HG03457 (cell line): Measurements from ENCODE around the gene C1QB.

Source experiments
- ATAC-seq: cut with Tn5 transposase; IDR thresholded peaks from one replicate; pipeline ENCODE4 v1.9.1; 2021; ENCODE audit warnings: moderate number of reproducible peaks; ENCODE audit not compliant: unreplicated experiment

The C1QB gene

DNA sequence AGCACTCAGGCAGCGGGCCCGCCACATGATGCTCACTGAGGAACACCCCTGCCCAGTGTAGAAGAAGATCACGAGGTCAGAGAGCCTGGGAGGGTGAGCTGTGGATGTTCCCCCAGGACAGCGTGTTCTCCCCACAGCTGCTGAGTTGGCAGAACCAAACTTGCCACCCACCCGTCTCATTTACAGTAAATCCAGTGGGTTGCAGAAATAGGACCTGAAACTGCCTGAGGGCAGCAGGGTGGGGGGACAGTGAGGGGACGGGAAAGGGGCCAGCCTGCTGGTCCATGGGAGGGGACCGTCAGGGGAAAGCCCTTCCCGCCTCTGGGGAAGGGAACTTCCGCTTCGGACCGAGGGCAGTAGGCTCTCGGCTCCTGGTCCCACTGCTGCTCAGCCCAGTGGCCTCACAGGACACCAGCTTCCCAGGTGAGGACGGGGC is at the start of gene C1QB:
C1QB (plus strand) TSS at position 356 of the 436 bp plus-strand sequence. CDS start 6,227 bp downstream, outside the sequence.
- no peak for ATAC-seq

- no peak for ATAC-seq
Observed at GRCh38 chr1:22606161-22606560, 46.9 kb upstream of the C1QB start.

DNA sequence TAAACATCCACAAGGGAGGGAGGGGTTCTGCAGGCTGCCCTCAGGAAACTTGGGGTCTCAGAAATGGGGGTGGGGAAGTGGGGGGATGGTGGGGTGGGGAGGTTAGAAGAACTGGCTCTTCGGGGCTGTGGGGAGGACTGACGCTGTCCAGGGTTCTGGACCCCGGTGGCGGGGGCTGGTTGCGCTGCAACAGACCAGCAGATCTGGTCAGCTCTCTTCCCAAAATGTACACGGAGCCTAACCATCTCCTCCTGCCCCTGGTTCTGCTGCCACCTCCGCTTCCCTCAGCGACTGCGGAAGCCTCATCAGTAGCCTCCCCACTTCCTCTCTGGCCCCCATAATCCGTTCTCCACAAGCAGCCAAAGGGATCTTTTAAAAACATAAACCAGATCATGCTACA is 45.9 kb upstream of the C1QB start:
- ATAC-seq, result no peak

- no peak for ATAC-seq
Observed at GRCh38 chr1:22608361-22608760, 44.7 kb upstream of the C1QB start.

GRCh38 chr1:22609291-22609690 is 43.7 kb upstream of the C1QB start:
- ATAC-seq, result no peak

DNA sequence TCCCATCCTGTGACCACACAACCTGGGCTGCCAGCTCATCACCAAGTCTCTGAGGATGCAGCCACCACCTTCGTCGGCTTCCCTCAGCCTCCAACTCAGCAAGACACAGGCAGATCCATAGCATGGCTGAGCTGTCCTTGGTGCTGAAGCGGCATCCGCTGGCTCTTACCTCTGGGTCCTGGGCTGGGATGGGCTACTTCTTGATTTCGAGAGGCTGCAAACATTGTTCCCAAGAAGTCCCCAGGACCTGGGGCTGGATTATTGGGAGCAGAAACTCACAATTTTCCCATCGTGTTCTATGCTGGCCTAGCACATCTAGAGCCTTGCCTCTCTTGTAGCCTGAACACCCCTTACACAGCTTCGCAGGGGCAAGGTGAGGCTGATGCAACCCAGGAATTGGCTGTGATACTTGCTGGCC is 41.5 kb upstream of the C1QB start:
- ATAC-seq, result no peak

DNA sequence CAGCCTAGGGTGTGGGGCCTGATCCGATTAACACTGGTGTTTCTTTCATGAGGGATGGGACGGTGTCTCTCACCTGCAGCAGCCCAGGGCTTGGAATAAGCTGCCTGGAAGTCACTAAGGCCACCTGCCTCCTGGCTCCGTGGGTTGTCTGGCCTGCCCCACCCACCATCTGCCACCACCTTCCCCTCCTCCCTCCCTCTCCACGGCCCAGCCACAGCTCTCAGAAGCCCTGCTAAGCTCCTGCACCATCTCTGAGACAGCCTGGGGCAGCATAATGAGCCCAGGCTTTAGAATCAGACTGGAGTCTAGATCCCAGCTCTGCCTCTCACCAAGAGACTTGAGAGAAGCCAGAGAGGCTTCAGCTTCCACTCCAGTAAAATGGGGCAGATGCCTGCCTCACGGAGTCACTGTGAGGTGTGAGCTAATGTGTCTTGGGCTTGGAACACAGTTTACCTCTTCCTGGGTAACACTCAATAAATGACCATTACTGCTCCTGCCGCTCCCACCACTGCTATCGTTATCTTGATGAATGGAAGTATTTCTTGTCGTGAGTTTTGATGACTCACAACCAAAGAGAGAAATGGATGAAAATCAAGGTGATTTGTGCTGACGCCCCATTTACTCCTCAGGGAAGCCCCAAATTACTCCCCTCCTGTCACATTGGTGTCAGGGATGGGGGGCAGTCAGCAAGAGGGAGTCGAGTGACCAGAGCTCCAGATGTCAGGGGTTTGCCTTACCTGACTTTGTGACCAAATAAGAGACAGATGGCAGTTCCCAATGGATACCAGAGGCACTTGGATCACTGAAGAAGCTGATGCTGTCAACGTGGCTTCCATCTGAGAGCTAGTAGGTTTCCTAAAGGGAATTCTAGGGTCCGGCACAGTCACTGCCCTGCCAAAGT is 40.1 kb upstream of the C1QB start:
- no peak for ATAC-seq

- no peak for ATAC-seq
Observed at GRCh38 chr1:22613572-22613918, 39.5 kb upstream of the C1QB start.

DNA sequence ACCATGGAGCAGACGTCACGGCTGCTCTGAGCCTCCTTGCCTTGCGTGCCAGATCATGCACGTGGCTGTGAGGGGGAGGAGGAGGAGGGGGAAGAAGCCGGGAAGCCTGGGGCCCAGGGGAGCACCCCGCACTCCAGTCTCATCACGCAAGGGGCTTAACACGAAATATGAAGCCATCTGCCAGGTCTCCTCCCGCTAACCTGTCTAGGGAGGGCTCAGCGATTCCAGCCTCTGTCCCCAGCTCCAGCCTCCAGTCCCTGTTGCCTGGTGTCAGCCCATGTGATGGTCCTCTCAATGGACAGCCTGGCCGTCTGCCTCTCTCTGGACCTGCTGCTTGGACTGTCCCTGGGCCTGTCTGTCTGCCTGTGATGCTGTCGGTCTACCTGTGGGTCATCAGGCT is 39.1 kb upstream of the C1QB start:
- no peak for ATAC-seq

DNA sequence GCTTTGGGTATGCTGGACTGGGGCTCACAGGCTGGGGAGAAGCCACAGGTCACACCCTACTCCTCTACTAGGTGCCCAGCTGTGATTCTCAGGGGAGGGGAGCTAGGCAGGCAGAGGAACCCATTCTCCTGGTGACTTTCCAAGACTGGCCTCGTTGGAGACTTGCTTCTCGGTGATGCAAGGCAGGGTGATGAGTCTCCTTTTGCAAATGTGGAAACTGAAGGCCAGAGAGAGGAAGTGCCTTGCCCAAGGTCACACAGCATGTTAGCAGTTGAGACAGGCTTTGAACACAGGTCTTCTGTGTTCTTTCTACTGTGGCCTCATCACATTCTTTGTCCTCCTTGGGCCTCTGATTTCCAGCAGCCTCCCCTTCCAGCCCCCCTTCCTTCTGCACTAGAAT is 37.1 kb upstream of the C1QB start:
- ATAC-seq, result no peak

DNA sequence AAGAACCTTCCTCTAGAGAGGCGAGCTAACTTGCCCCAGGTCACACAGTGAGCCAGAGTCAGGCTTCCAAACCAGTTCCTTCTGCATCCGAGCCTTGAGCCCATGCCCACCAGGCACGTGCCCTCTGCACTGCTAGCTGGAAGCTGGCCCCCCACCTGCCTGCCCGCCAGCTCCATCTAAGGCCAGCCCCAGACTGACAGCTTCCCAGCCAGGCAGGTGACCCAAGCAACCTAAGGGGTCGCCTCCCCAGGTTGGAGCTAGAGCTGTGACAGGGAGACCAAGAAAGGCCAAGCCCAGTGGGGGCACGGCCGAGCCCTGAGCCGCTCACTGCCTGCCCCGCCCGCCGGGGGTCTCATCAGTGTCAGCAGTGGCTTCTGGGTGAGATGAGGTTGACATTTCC is 36.5 kb upstream of the C1QB start:
- ATAC-seq, result no peak

DNA sequence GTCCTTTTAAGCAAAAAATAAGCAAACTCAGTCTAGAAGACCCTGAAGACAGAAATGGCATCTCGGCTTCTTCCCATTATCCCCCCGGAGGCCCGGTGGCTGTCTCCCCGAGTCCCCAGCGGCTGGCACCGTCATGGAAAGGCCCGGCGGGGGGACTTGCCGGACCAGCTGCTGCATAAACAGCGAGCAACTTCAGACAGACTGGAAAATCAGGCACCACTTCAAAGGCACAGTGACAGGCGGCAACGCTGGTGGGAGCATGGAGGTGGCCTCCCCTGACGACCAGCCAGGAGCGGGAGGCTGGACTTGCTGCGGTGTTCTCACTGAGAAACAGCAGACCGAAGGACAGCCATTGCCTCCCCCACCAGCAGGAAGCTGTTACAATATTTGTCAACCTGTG is 35.0 kb upstream of the C1QB start:
- no peak for ATAC-seq

DNA sequence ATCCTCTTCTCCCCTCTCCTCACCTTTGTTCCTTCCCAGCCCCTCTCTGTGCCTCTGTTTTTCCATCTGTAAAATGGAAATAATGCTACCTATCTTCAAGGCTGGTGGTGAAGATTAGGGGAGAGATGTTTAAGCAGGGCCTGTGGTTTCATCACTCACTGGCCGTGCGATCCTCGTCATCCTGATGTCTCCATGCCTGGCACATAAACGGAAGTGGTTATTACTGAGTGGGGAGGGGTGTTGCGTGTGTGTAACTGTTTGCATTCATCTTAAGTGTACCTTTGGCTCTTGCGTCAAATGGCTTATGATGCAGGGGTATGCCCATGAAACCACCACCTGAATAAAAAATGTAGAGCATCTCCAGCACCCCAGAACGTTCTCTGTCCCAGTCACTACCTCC is 33.8 kb upstream of the C1QB start:
- ATAC-seq, result no peak

- no peak for ATAC-seq
Observed at GRCh38 chr1:22619798-22620197, 33.2 kb upstream of the C1QB start.

DNA sequence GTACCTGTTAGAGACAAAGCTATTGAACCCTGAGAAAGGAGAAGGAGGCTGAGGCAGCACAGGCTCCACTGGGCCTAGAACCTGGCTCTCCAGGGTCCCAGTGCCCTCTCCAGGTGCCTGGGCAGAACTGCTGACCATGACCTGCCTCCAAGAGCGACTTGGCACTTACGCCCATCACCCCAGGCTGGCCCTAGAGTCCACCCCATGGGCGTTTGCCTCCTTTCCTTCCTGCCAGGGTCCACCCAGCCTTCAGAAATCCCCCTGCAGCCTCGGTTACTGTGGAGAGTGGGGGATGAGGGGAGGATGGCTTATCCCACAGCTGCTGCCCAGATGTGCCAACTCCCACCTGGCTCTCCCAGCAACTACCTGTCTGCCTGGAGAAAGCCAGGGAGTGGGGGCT is 31.3 kb upstream of the C1QB start:
- no peak for ATAC-seq

DNA sequence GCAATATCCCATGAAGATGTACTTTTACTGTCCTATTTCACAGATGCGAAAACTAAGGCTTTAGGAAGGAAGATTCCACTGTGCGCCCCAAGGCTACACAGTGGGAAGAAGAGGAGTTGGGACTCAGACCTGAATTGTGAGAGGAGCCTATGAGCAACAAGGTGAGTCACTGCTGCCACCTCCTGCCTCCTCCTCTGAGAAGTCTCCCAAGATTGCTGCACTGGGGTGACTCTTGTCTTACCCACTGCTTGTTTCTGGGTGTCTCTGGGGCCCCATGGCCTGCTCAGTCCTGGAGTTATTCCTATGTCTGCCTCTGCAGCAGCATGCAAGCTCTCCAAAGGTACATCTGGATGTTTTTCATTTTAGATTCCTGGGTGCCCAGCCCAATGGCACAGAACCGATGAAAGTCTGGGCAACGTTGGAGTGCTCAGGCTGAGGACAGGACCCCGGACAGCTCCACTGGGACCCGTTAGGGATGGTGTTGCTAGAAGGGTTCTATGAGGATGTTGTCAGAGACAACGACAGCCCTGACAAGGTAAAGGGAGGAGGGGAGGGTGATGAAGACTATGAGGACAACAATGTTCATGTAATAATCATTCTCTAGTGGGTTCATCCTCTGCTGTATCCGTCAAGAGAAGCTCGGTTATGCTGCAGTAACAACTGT is 27.6 kb upstream of the C1QB start:
- no peak for ATAC-seq

DNA sequence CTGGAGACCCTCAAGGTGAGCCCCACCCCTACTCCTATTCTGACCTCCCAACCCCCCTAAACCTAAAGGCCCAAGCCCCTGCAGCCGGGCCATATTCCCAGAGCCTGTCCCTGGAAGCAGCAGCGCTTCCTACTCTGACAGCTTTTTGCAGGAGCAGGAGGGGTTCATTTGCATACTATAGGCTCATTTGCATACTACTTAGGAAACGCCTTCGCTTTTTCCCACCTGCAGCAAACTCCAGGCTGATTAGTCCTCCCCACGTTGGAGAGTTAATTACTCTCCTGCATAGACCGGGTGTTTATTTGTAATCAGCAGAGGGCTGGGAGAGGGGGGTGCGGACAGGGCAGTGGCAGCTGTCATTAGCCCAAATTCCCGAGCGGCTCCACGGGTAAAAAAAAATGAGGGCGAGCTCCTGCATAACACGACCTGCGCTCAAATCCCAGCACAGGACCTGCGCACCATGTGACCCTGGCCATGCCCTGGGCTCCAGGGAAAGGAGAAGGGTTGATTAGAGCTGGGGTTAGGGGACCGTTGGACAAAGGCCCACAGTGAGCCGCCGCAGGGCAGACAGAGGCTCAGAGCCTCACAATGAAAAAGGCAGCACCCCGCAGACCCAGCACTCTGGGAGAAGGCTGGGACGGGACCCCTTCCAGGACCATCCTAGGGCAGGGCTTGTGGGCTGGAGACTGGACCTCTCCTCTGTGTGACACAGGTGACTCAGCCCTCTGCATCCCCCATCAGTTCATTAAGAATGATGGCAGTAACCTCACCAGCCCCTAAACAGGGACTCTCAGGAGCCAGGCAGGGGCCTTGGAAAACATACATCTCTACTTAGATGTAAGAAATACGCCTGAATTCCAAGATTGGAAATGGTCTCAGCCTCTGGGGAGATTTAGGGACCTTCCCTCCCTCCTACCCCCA is 26.5 kb upstream of the C1QB start:
- ATAC-seq, result no peak

DNA sequence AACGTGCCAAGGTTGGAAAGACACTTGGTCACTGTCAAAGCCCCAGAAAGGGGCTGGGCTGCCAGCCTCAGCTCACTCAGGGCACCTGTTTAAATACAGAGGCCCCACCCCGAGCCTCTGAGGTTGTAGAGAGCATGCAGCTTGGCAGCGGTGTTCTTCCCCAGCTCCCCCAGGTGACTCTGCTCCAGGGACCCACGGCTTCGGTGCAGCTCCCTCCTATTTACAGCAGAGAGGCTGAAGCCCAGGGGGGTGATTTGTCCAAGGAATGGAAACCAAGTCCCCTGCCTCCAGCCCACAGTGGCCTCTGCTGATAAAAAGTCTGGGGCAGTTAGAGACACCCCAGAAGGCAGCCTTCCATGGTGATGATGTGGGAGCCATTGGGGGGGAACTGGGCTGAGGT is 25.7 kb upstream of the C1QB start:
- no peak for ATAC-seq

GRCh38 chr1:22628698-22629444 is 24.2 kb upstream of the C1QB start:
- no peak for ATAC-seq

DNA sequence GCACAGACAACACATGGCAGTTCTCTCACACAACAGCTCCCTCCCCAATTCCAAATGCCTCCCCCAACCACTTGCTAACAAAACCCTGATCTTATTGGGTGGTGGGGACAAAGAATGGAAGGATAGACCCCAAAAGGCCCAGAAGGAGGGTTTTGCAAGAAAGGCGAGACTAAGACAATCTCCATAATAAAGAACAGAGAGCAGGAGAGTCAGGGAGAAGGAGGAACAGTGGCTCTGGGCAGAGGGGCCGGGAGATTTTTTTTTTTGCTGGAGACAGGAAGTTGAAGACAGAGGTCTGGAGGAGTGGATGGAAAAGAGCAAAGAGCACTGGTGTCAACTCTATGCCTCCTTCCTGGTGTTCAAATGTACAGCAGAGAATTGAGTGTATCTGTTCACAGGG is 23.1 kb upstream of the C1QB start:
- no peak for ATAC-seq
